Activated naive CD4-positive, alpha-beta T cell treated with anti-CD3 and anti-CD28 coated beads, Interleukin-2, amount 50 U/mL, for 24 hours (primary cell): ENCODE measurements around the gene ITSN1.

Source experiments
- H3K27ac Mint-ChIP-seq: one replicate; pipeline ENCODE4 v1.8.0; 2021; ENCODE audit warnings: mild to moderate bottlenecking, mixed read lengths
- H3K27me3 Mint-ChIP-seq: one replicate; pipeline ENCODE4 v1.8.0; 2021; ENCODE audit warnings: mixed read lengths
- H3K36me3 Mint-ChIP-seq: one replicate; pipeline ENCODE4 v1.8.0; 2021; ENCODE audit warnings: mixed read lengths
- H3K4me1 Mint-ChIP-seq: one replicate; pipeline ENCODE4 v1.8.0; 2021; ENCODE audit warnings: mixed read lengths
- H3K4me3 Mint-ChIP-seq: one replicate; pipeline ENCODE4 v1.8.0; 2021; ENCODE audit warnings: mild to moderate bottlenecking, mixed read lengths
- H3K9me3 Mint-ChIP-seq: one replicate; pipeline ENCODE4 v1.8.0; 2021; ENCODE audit warnings: mixed read lengths

ITSN1 gene

GRCh38 chr21:33944185-33944763 lies 302.0 kb downstream of the ITSN1 start:
- peaks cover 4% of the 10 kb centered on the region for H3K9me3 Mint-ChIP-seq

GRCh38 chr21:33945652-33946270 lies 303.5 kb downstream of the ITSN1 start:
- peaks cover 14% of the 10 kb centered on the region for H3K36me3 Mint-ChIP-seq
- H3K9me3 Mint-ChIP-seq, result peaks cover 4% of the 10 kb centered on the region
- no peaks in the 10 kb centered on the region for H3K27me3 Mint-ChIP-seq
- peak overlapping the region; percentile 92 for H3K27ac Mint-ChIP-seq
- H3K4me3 Mint-ChIP-seq, result peak overlapping the region; percentile 30
- peaks cover 72% of the 10 kb centered on the region for H3K4me1 Mint-ChIP-seq

More at GRCh38 chr21:33944185-33944763, 302.0 kb downstream of the ITSN1 start:
- Mint-ChIP-seq H3K4me1 (peaks cover 71% of the 10 kb centered on the region), H3K4me3 (no peak overlapping the region), H3K36me3 (peaks cover 16% of the 10 kb centered on the region), H3K27ac (peak overlapping the region; percentile 94), H3K27me3 (no peaks in the 10 kb centered on the region)

GRCh38 chr21:33947451-33948095 lies 305.3 kb downstream of the ITSN1 start:
- H3K36me3 Mint-ChIP-seq, result peaks cover 15% of the 10 kb centered on the region
- peak overlapping the region; percentile 92 for H3K27ac Mint-ChIP-seq
- H3K9me3 Mint-ChIP-seq, result peaks cover 4% of the 10 kb centered on the region
- H3K27me3 Mint-ChIP-seq, result no peaks in the 10 kb centered on the region
- H3K4me3 Mint-ChIP-seq, result peak overlapping the region; percentile 67
- peaks cover 77% of the 10 kb centered on the region for H3K4me1 Mint-ChIP-seq

GRCh38 chr21:33948096-33948950 lies 306.0 kb downstream of the ITSN1 start:
- Mint-ChIP-seq H3K27me3 (no peaks in the 10 kb centered on the region), H3K4me3 (peak overlapping the region; percentile 67), H3K4me1 (peaks cover 84% of the 10 kb centered on the region), H3K27ac (peak overlapping the region; percentile 92), H3K36me3 (peaks cover 15% of the 10 kb centered on the region), H3K9me3 (peaks cover 4% of the 10 kb centered on the region)

- H3K27ac Mint-ChIP-seq, result peak overlapping the region; percentile 92
- H3K27me3 Mint-ChIP-seq, result no peaks in the 10 kb centered on the region
- H3K36me3 Mint-ChIP-seq, result peaks cover 15% of the 10 kb centered on the region
- peaks cover 84% of the 10 kb centered on the region for H3K4me1 Mint-ChIP-seq
- peak overlapping the region; percentile 67 for H3K4me3 Mint-ChIP-seq
- H3K9me3 Mint-ChIP-seq, result peaks cover 4% of the 10 kb centered on the region
Measured at GRCh38 chr21:33948951-33949444, 306.7 kb downstream of the ITSN1 start.
